GM12891 (cell line): ENCODE measurements around the gene ANP32A.

Experiments
- DNase-seq: peaks from one replicate; pipeline ENCODE4 v3.0.0; 2011; ENCODE audit warnings: low spot score; ENCODE audit not compliant: insufficient read length
- FAIRE-seq: peaks from 2 replicates; lab custom pipeline; 2011; peaks lifted over from hg19 to GRCh38; lab: Jason Lieb, UNC
- PAX5 ChIP-seq: IDR thresholded peaks from 2 replicates; pipeline ENCODE4 v1.6.1; 2011; ENCODE audit warnings: low read length, moderate library complexity, mild to moderate bottlenecking; ENCODE audit not compliant: insufficient read depth, severe bottlenecking
- POLR2A ChIP-seq: IDR thresholded peaks from 2 replicates; pipeline ENCODE4 v1.6.1; 2011; ENCODE audit warnings: low read depth, low read length, control low read depth
- POLR2AphosphoS5 ChIP-seq: IDR thresholded peaks from 2 replicates; pipeline ENCODE4 v1.6.1; 2011; ENCODE audit warnings: low read depth, low read length, control low read depth
- POU2F2 ChIP-seq: IDR thresholded peaks from 2 replicates; pipeline ENCODE4 v1.6.1; 2011; ENCODE audit warnings: low read depth, mild to moderate bottlenecking, control low read depth, low read length, moderate library complexity
- SPI1 ChIP-seq: IDR thresholded peaks from 2 replicates; pipeline ENCODE4 v1.6.1; 2011; ENCODE audit warnings: low read depth, low read length, control low read depth
- TAF1 ChIP-seq: IDR thresholded peaks from 2 replicates; pipeline ENCODE4 v1.6.1; 2011; ENCODE audit warnings: low read depth, low read length, control low read depth

The ANP32A gene

GRCh38 chr15:68792901-68793766 lies 27.6 kb downstream of the ANP32A start:
- TF ChIP-seq POU2F2 (no peak), PAX5 (no peak), TAF1 (no peak), SPI1 (no peak), POLR2A (no peak), POLR2AphosphoS5 (no peak)
- FAIRE-seq (no peak), DNase-seq (no peak)

GRCh38 chr15:68791431-68792283 lies 29.0 kb downstream of the ANP32A start:
- DNase-seq (peak; percentile 40), FAIRE-seq (peak; percentile 54)
- TF ChIP-seq TAF1 (peak; percentile 43; the same call in 1 of the 2 replicates), PAX5 (no peak), POLR2A (no peak), POLR2AphosphoS5 (0 out of 2 replicates have a peak, but pooled peaks have one; percentile 10), SPI1 (peak; percentile 79), POU2F2 (peak; percentile 48)

- DNase-seq = no peak
- FAIRE-seq = no peak
- TF ChIP-seq POLR2AphosphoS5 = 0 out of 2 replicates have a peak, but pooled peaks have one; percentile 23
- TF ChIP-seq POLR2A = no peak
These were observed 29.8 kb downstream of the ANP32A start for GRCh38 chr15:68790910-68791309.

- no peak for FAIRE-seq
- DNase-seq = no peak
- TF ChIP-seq SPI1 (no peak), POU2F2 (no peak), TAF1 (no peak), POLR2A (no peak), PAX5 (no peak), POLR2AphosphoS5 (no peak)
These were observed 30.5 kb downstream of the ANP32A start for GRCh38 chr15:68790242-68790575.

GRCh38 chr15:68789534-68790241 lies 31.0 kb downstream of the ANP32A start:
- DNase-seq (no peak), FAIRE-seq (no peak)
- TF ChIP-seq SPI1 (no peak), TAF1 (no peak), POLR2A (no peak), POU2F2 (no peak), PAX5 (no peak), POLR2AphosphoS5 (no peak)

GRCh38 chr15:68789091-68789490 lies 31.6 kb downstream of the ANP32A start:
- TF ChIP-seq SPI1 (no peak), POLR2AphosphoS5 (no peak), POLR2A (no peak)
- no peak for DNase-seq
- FAIRE-seq = no peak

- DNase-seq = no peak
- no peak for TF ChIP-seq POLR2AphosphoS5
- no peak for TF ChIP-seq SPI1
- no peak for TF ChIP-seq POU2F2
- TF ChIP-seq PAX5 = no peak
- no peak for TF ChIP-seq POLR2A
- TF ChIP-seq TAF1 = no peak
- FAIRE-seq = no peak
These were observed 32.5 kb downstream of the ANP32A start for GRCh38 chr15:68788264-68788624.

GRCh38 chr15:68787609-68788263 lies 33.0 kb downstream of the ANP32A start:
- DNase-seq (no peak), FAIRE-seq (no peak)
- TF ChIP-seq POLR2A (no peak), TAF1 (no peak), POLR2AphosphoS5 (no peak), SPI1 (no peak), POU2F2 (no peak), PAX5 (no peak)

GRCh38 chr15:68786753-68787152 lies 33.9 kb downstream of the ANP32A start:
- TF ChIP-seq POLR2AphosphoS5 (no peak), PAX5 (no peak), TAF1 (no peak), SPI1 (no peak), POU2F2 (no peak), POLR2A (no peak)
- FAIRE-seq = no peak
- DNase-seq = no peak
